T47D (cell line): ENCODE data around the gene IFNA10.
A peak's percentile ranks its signal among the peaks of the same experiment; 100 is the strongest.
"Not testable (repeated sequence)": the region's sequence is repeated elsewhere in the genome, so short reads cannot be mapped to it uniquely, and the experiment has no call there.

Source experiments
- DNase-seq, 2 experiments: peaks; one replicate each; pipeline versions ENCODE4 v3.0.0 to v3.0.0-alpha.2; 2011 to 2012; ENCODE audit warnings: low read depth in 1 of 2, low spot score in 1 of 2
- JUND ChIP-seq: IDR thresholded peaks from 2 replicates; pipeline ENCODE4 v1.6.1; 2012; ENCODE audit warnings: low read depth
- in situ Hi-C: cut with HindIII; loops from 2 replicates; pipeline ENCODE4 v1.10.0; 2016; ENCODE audit warnings: low sequenced_read_pairs, low pct_unique_long_range_greater_than_20kb

IFNA10 gene

DNA sequence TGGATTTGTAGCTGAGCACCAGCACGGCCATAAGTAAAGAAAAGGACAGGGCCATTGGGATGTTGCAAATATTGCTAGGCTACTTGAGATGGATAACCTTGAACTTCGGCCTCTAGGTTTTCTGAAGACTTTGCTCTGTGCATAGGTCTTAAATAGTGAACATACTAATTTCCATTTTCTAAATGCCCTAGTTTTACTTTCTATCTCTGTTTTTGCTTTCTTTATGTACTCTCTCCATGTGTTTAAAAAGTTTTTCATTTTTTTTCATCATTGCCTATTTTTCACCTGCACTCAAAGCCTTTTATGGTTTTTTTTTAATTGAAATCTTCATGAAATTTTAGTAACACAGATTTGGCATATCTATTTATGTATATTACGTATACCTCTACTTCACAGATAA is at the start of gene IFNA10:
Gene IFNA10, minus strand, starts transcription at position 101 of the 400 bp plus-strand sequence. Its CDS starts 46 bp downstream, at position 55.
- in situ Hi-C loops, DNase-seq: not testable (repeated sequence)

- in situ Hi-C loops: no loop called here
- DNase-seq: peak in 1 of 2 experiments; percentile 76
- TF ChIP-seq JUND: no peak
Measured at GRCh38 chr9:21255538-21256212, 48.7 kb upstream of the IFNA10 start.

DNA sequence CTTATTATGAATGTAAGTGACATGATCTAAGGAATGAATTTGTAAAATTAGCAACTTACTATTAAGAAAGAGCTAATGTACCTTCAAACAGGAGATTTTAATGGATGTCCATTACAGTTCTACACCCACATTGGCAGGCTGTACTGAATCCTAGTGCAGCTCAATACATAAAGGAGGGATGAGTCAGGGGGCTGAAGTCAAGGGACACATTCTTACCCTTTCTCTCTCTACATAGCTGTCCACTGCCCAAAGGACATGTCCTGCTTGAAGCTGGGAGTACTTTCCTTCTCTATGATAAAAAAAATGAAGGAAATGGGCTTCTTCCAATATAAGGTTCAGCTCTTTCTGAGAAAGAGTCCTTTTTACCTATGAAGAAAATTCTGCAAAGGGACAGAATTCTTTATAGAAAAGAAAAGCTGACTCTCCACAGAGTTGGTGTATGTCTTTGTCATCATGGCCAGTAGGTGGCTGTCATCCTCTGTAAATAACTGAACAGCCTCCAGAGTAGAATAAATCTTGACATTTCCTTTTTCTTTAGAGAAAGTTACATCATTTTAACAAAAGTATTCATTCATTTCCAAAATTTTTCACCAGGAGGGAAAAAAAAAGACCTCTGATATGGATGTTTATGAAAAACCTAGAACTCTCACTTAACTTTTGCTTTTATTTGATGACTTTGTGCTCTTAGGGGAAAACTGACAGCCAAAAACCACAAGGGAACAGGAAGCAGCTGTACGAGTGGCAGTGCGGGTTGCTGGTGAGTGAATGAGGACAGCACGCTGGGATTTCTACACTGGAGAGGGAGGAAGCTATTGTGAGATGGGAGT is 46.0 kb upstream of the IFNA10 start:
- in situ Hi-C loops: no loop called here
- no peak for TF ChIP-seq JUND
- peak in 1 of 2 experiments; percentile 61 for DNase-seq

DNA sequence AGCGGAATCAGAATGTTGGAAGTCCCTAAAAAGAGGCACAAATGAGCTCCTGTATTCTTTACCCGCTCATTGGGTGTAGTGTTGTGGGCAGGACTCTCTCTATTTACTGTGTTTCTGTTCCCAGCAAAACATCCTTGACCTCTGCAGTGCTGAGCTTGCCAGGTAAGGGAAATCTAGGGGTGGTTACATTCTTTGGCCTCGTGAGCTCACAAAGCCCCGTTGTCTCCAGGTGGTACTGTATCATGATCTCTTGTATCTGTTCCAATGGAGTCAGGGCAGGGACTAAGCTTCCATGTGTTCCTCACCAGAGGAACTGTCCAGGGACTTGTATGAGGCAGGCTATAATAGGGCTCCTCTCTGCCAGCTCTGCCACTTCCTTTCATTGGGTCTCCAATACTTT is 44.7 kb upstream of the IFNA10 start:
- DNase-seq: no peak
- in situ Hi-C loops: no loop called here
- TF ChIP-seq JUND: no peak

GRCh38 chr9:21251190-21251589 is 44.2 kb upstream of the IFNA10 start:
- no peak for TF ChIP-seq JUND
- DNase-seq: peak in 1 of 2 experiments; percentile 10
- in situ Hi-C loops: no loop called here

- in situ Hi-C loops: no loop called here
- DNase-seq: no peak
Measured at GRCh38 chr9:21244836-21245235, 37.9 kb upstream of the IFNA10 start.

DNA sequence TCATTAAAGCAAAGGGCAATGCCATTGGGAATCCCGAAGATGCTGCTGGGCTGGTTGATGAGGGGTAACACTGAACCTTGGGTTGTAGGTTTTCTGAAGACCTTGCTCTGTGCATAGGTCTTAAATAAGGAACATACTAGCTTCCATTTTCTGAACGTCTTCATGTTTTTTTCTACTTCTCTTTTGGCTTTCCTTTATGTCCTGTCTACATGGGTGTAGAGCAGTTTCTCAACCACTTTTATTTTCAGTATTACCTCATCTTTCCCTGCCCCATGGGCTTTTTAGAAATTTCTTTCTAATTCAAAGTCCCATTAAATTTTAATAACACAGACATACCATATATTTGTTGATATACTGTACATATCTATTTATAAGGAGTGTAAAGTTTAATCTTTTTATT is 33.0 kb upstream of the IFNA10 start, which contains the start of gene IFNA14:
Gene IFNA14, minus strand, starts transcription at position 95 of the 400 bp plus-strand sequence. Its CDS starts 70 bp downstream, at position 25.
- TF ChIP-seq JUND: no peak
- no peak for DNase-seq
- in situ Hi-C loops: no loop called here

More at GRCh38 chr9:21244836-21245235, 37.9 kb upstream of the IFNA10 start:
- no peak for TF ChIP-seq JUND

- in situ Hi-C loops: not testable (repeated sequence)
Measured at GRCh38 chr9:21236360-21236714, 29.4 kb upstream of the IFNA10 start.

GRCh38 chr9:21235468-21236359 is 28.8 kb upstream of the IFNA10 start:
- peak; percentile 17 to 69 for DNase-seq
- in situ Hi-C loops: not testable (repeated sequence)

More at GRCh38 chr9:21236360-21236714, 29.4 kb upstream of the IFNA10 start:
- DNase-seq: not testable (repeated sequence)

DNA sequence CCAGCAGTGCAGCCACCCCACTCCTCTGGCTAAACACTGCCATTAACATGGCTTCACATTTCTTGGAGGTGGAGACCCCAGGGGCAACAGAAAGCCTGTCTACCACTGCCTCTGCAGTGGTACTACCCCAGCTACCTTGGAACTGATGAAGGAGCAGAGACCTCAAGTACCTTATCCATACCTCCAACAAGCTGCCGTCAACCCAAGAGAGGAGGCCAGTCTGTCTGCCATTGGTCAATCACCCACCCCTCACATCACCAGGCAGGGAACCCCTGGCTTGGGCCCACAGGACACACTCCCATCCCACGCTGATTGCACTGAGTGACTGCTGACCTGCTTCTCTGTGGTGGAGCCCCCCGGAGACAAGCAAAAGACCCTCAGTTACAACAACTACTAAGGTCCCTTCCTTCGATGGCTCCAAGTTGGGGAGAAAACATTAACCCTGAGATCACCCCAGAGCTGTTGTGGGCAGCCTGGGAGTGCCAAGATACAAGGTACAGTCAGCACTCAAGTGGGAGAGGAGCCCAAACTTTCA is 27.3 kb upstream of the IFNA10 start:
- TF ChIP-seq JUND: no peak
- in situ Hi-C loops: no loop called here
- DNase-seq: no peak

DNA sequence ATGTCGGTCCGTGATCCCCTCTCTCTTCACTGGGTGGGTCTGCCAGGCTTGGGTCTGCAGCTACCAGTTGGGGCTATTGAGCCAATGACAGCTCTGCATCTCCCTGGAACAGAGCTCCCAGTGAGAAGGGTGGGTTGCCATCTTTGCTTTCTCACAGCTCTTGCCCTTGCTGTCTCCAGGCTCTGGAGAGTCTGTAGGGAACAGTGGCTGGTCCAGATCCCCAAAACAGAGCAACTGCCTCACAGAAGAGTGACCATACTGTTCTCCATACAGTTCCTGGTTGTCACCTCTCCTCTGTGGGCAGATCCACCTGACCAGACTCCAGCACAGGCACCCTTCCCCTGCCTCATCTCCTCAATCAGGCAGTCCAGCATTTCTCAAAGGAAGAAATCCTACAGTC is 26.3 kb upstream of the IFNA10 start:
- no peak for TF ChIP-seq JUND
- in situ Hi-C loops: no loop called here
- no peak for DNase-seq

DNA sequence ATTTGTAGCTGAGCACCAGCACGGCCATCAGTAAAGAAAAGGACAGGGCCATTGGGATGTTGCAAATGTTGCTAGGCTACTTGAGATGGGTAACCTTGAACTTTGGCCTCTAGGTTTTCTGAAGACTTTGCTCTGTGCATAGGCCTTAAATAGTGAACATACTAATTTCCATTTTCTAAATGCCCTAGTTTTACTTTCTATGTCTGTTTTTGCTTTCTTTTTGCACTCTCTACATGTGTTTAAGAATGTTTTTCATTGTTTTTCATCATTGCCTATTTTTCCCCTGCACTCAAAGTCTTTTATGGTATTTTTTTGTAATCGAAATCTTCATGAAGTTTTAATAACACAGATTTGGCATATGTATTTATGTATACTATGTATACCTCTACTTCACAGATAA is 21.2 kb upstream of the IFNA10 start, which contains the start of gene IFNA17:
Gene IFNA17, minus strand, starts transcription at position 101 of the 400 bp plus-strand sequence. Its CDS starts 49 bp downstream, at position 52.
- no peak for DNase-seq
- in situ Hi-C loops: no loop called here
- TF ChIP-seq JUND: no peak

- DNase-seq, in situ Hi-C loops: not testable (repeated sequence)
Measured at GRCh38 chr9:21217211-21217610, 10.3 kb upstream of the IFNA10 start, which contains the start of gene IFNA16. Gene IFNA16, minus strand, starts transcription at chr9:21217311. Its CDS starts 6 bp downstream, at chr9:21217305.

GRCh38 chr9:21213411-21214326 is 6.7 kb upstream of the IFNA10 start:
- DNase-seq: peak in 1 of 2 experiments; percentile 16
- in situ Hi-C loops: not testable (repeated sequence)

DNA sequence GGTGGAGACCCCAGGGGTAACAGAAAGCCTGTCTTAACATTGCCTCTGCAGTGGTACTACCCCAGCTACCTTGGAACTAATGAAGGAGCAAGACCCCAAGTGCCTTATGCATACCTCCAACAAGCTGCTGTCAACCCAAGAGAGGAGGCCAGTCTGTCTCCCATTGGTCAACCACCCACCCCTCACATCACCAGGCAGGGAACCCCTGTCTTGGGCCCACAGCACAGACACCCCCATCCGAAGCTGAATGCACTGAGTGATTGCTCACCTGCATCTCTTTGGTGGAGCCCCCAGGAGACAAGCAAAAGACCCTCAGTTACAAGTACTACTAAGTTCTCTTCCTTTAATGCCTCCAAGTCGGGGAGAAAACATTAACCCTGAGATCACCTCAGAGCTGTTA is 5.2 kb upstream of the IFNA10 start:
- DNase-seq: not testable (repeated sequence)

DNA sequence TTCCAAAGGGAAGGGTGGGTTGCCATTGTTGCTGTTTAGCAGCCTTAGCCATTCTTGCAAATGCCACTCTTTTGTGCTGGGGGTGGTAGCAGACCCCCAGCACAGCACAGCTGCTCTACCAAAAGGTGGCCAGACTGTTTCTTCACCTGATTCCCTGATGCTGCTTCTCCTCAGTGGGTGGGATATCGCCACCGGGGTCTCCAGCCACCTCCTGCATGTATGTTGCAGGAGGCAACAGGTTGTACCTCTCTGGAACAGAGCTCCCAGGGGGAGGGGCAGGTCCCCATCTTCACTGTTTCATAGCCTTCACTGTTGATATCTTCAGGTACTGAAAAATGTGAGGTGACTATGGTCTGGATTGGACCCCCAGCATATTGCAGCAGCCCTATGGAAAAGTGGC is 3.8 kb upstream of the IFNA10 start:
- DNase-seq, in situ Hi-C loops: not testable (repeated sequence)

More for the DNA sequence above, 5.2 kb upstream of the IFNA10 start:
- in situ Hi-C loops: not testable (repeated sequence)
